A549 (cell line): ENCODE measurements around the gene CACNA1C. TPM values are rescaled to one million over a fixed set of nuclear protein-coding genes. Genes with fewer than 3 reads are reported as not detected.
A peak's percentile ranks its signal among the peaks of the same experiment; 100 is the strongest.

Source experiments
- ATAC-seq, 2 experiments: fragments of 200-7000 bp in 1 of 2; fragments of >200 bp in 1 of 2; cut with Nextera tagmentation in 1 of 2; cut with Tn5 transposase in 1 of 2; 3 replicates each; pipeline versions ENCODE4 v1.8.0 to v1.9.1; 2018 to 2020; ENCODE audit warnings: mild to moderate bottlenecking in 1 of 2, moderate library complexity in 1 of 2
- CTCF ChIA-PET: fragments of 300-600 bp; sonication (Branson Sonifier 250); formaldehyde crosslinking; extraction: SDS; loops from one replicate; lab custom pipeline; 2021; ENCODE audit warnings: antibody characterized with exemption, inconsistent platforms; lab: Yijun Ruan, JAX
- POLR2A ChIA-PET: fragments of 350-600 bp; formaldehyde crosslinking; extraction: SDS; loops from one replicate; lab custom pipeline; 2021; ENCODE audit warnings: antibody characterized with exemption, inconsistent platforms; lab: Yijun Ruan, JAX
- DNase-seq, 2 experiments: peaks; one replicate each; pipeline versions ENCODE4 v3.0.0 to v3.0.0-alpha.2; 2011 to 2016; ENCODE audit warnings: low read depth in 1 of 2, low spot score in 1 of 2
- FAIRE-seq: peaks from 2 replicates; lab custom pipeline; 2011; peaks lifted over from hg19 to GRCh38; lab: Jason Lieb, UNC
- H3K27ac ChIP-seq, 2 experiments: fragments of >200 bp; sonication (Bioruptor Twin); formaldehyde crosslinking; 3 replicates each; pipeline ENCODE4 v1.5.1; 2016 to 2017
- H3K4me1 ChIP-seq: fragments of >200 bp; sonication (Bioruptor Twin); formaldehyde crosslinking; 3 replicates; pipeline ENCODE4 v1.6.1; 2016
- H3K4me2 ChIP-seq: fragments of >200 bp; sonication (Bioruptor Twin); formaldehyde crosslinking; 3 replicates; pipeline ENCODE4 v1.6.1; 2016
- H3K4me3 ChIP-seq: fragments of >200 bp; sonication (Bioruptor Twin); formaldehyde crosslinking; 3 replicates; pipeline ENCODE4 v1.5.1; 2016
- H3K9me3 ChIP-seq: fragments of >200 bp; sonication (Bioruptor Twin); formaldehyde crosslinking; 3 replicates; pipeline ENCODE4 v1.6.1; 2016
- BCL3 ChIP-seq: fragments of >200 bp; sonication (Bioruptor Twin); formaldehyde crosslinking; IDR thresholded peaks from 3 replicates; pipeline ENCODE4 v1.6.1; 2016
- CEBPB ChIP-seq, 2 experiments: fragments of >200 bp in 1 of 2; sonication (Bioruptor Twin) in 1 of 2; formaldehyde crosslinking in 1 of 2; IDR thresholded peaks; 2 replicates each; pipeline ENCODE4 v1.6.1; 2012 to 2016
- CHD2 ChIP-seq: fragments of 150-350 bp; IDR thresholded peaks from 2 replicates; pipeline ENCODE4 v1.6.1; 2014; ENCODE audit warnings: low read length; ENCODE audit not compliant: partially characterized antibody
- CTCF ChIP-seq: fragments of >200 bp; sonication (Bioruptor Twin); formaldehyde crosslinking; IDR thresholded peaks from 3 replicates; pipeline ENCODE4 v1.5.1; 2016
- FOSB ChIP-seq: fragments of 250-450 bp; sonication (Bioruptor Pico); IDR thresholded peaks from 2 replicates; pipeline ENCODE4 v1.5.0; 2020; ENCODE audit warnings: mild to moderate bottlenecking, moderate library complexity
- HOXB13 ChIP-seq: fragments of 250-450 bp; sonication (Bioruptor Pico); IDR thresholded peaks from 2 replicates; pipeline ENCODE4 v1.5.0; 2020; ENCODE audit warnings: low read depth, mild to moderate bottlenecking, moderate library complexity
- JUNB ChIP-seq: fragments of >200 bp; sonication (Bioruptor Twin); formaldehyde crosslinking; IDR thresholded peaks from 2 replicates; pipeline ENCODE4 v1.6.1; 2016
- KDM1A ChIP-seq: fragments of 200-600 bp; sonication (generic); IDR thresholded peaks from 2 replicates; pipeline ENCODE4 v1.6.1; 2016; ENCODE audit warnings: low read depth, mild to moderate bottlenecking
- MAFK ChIP-seq: fragments of 450-650 bp; IDR thresholded peaks from 2 replicates; pipeline ENCODE4 v1.6.1; 2014; ENCODE audit not compliant: partially characterized antibody
- MAZ ChIP-seq: fragments of 150-350 bp; IDR thresholded peaks from 2 replicates; pipeline ENCODE4 v1.6.1; 2014; ENCODE audit warnings: antibody characterized with exemption, low read depth, low read length, borderline replicate concordance
- MYC ChIP-seq: IDR thresholded peaks from 2 replicates; pipeline ENCODE4 v1.6.1; 2012; ENCODE audit warnings: mild to moderate bottlenecking, inconsistent platforms, low read length, improper control_type of control experiment, borderline replicate concordance
- NFE2L2 ChIP-seq: fragments of 150-350 bp; conservative IDR thresholded peaks from 2 replicates; pipeline ENCODE4 v1.6.1; 2014; ENCODE audit warnings: low read length
- NR3C1 ChIP-seq: fragments of >200 bp; sonication (Bioruptor Twin); formaldehyde crosslinking; IDR thresholded peaks from 3 replicates; pipeline ENCODE4 v1.6.1; 2017
- RCOR1 ChIP-seq: fragments of 150-350 bp; IDR thresholded peaks from 2 replicates; pipeline ENCODE4 v1.6.1; 2014; ENCODE audit warnings: antibody characterized with exemption, low read length, low read depth
- RNF2 ChIP-seq: fragments of 200-600 bp; sonication (generic); IDR thresholded peaks from 2 replicates; pipeline ENCODE4 v1.6.1; 2016; ENCODE audit warnings: low read depth, mild to moderate bottlenecking, antibody characterized with exemption, moderate library complexity, borderline replicate concordance
- TFCP2L1 ChIP-seq: fragments of 250-450 bp; sonication (Bioruptor Pico); IDR thresholded peaks from 2 replicates; pipeline ENCODE4 v1.5.0; 2021; ENCODE audit warnings: mild to moderate bottlenecking
- ZNF302 ChIP-seq: fragments of 250-450 bp; sonication (Bioruptor Pico); IDR thresholded peaks from 2 replicates; pipeline ENCODE4 v1.9.0; 2021; ENCODE audit warnings: inconsistent platforms, mild to moderate bottlenecking, moderate library complexity
- WGBS: methylation state at CpG from one replicate; pipeline ENCODE4 v1.1.6; 2017; ENCODE audit errors: missing lambda C conversion rate; 5-methylcytosine and 5-hydroxymethylcytosine counted together
- polyA plus RNA-seq, 4 experiments: library from polyadenylated mRNA; depleted of rRNA in 3 of 4; stranded (reverse); fragments of >200 nt; fragmentation: RNase III in 1 of 4; extraction: RNeasy Plus Mini Kit Qiagen cat#74134 plus additional on column Dnase treatment in 1 of 4; gene quantifications; 2 replicates in 3 of 4; 3 replicates in 1 of 4; pipeline ENCODE4 v1.2.3, GENCODE V29; 2011 to 2017
- TF ChIP-seq, protein P1 (sequence below): IDR thresholded peaks from 2 replicates; pipeline ENCODE4 v1.6.1; 2012
- TF ChIP-seq, protein P2 (sequence below): fragments of 250-450 bp; sonication (Bioruptor Pico); IDR thresholded peaks from 2 replicates; pipeline ENCODE4 v1.5.0; 2020; ENCODE audit warnings: low read depth, mild to moderate bottlenecking, moderate library complexity

CACNA1C gene
- polyA plus RNA-seq, 2 of the 4 experiments (the other 2 are of a cell fraction) = not detected

GRCh38 chr12:2043054-2043453 lies 9.7 kb upstream of the CACNA1C start (continued):
- TF ChIP-seq BCL3 (no peak), NFE2L2 (no peak), CTCF (no peak), JUNB (no peak)
- TF ChIP-seq, protein P1, sequence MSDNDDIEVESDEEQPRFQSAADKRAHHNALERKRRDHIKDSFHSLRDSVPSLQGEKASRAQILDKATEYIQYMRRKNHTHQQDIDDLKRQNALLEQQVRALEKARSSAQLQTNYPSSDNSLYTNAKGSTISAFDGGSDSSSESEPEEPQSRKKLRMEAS = no peak

GRCh38 chr12:2044165-2044564 lies 8.6 kb upstream of the CACNA1C start:
- Histone ChIP-seq H3K4me3 (no peak overlapping the region), H3K4me1 (no peaks in the 10 kb centered on the region), H3K27ac (no peak overlapping the region), H3K4me2 (no peak overlapping the region), H3K9me3 (no peaks in the 10 kb centered on the region)
- TF ChIP-seq MAZ = no peak
- TF ChIP-seq NR3C1 = no peak
- TF ChIP-seq, protein P2, sequence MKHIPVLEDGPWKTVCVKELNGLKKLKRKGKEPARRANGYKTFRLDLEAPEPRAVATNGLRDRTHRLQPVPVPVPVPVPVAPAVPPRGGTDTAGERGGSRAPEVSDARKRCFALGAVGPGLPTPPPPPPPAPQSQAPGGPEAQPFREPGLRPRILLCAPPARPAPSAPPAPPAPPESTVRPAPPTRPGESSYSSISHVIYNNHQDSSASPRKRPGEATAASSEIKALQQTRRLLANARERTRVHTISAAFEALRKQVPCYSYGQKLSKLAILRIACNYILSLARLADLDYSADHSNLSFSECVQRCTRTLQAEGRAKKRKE (CRISPR knock-in tag) = no peak
- no peak for TF ChIP-seq CEBPB (IDR thresholded peaks at IDR 0.05)
- no peak for TF ChIP-seq HOXB13
- no peak for TF ChIP-seq KDM1A
- TF ChIP-seq TFCP2L1 (CRISPR knock-in tag) = no peak
- TF ChIP-seq FOSB (CRISPR knock-in tag) = no peak
- TF ChIP-seq BCL3 = no peak
- no peak for TF ChIP-seq MYC
- no peak for TF ChIP-seq RCOR1
- no peak for TF ChIP-seq JUNB
- TF ChIP-seq CHD2 = no peak
- TF ChIP-seq NFE2L2 = no peak
- TF ChIP-seq RNF2 = no peak
- TF ChIP-seq ZNF302 (CRISPR knock-in tag) = no peak
- 20% methylated on average over 6 of the region's 6 CpGs for WGBS
- FAIRE-seq (no peak), DNase-seq (no peak), ATAC-seq (no peak)
- POLR2A ChIA-PET = no interaction called here
- CTCF ChIA-PET = interaction anchor here (1.1 to 1.6 kb wide), 2 partner anchors 10 to 104 kb away, joined by 3 to 5 read pairs; no protein-coding TSS in a partner anchor

DNA sequence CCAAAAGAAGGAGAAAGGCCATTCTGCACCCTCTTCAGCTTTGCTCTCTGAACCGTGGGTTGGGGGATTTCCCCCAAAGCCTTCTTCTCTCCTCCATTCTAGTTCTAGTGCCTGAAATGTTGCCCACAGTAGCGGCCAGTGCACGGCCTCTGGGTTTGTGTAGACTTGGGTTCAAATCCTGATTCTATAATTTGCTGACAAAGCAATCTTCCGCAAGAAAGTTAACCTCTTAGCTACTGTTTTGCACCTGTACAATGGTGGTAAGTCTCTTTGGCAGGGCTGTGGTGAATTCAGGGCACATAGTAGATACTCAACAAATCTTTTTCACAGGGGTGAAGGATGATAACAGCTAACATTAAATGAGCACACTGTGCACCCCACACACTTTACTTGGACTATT lies 5.8 kb upstream of the CACNA1C start:
- no peak for ATAC-seq

More for the DNA sequence above, 5.8 kb upstream of the CACNA1C start:
- POLR2A ChIA-PET = no interaction called here
- H3K4me3 ChIP-seq = no peak overlapping the region
- no peaks in the 10 kb centered on the region for H3K9me3 ChIP-seq
- WGBS = 21% methylated on average over 4 of the region's 4 CpGs
- CTCF ChIA-PET = interaction anchor here (1.0 to 3.4 kb wide), 4 partner anchors 10 to 536 kb away, joined by 3 to 13 read pairs (median 6); no protein-coding TSS in a partner anchor
- no peaks in the 10 kb centered on the region for H3K4me1 ChIP-seq
- H3K4me2 ChIP-seq = no peak overlapping the region
- no peak for DNase-seq
- TF ChIP-seq MAFK (peak; percentile 97), ZNF302 (CRISPR knock-in tag) (no peak)
- TF ChIP-seq, all 56 proteins: peak for 1
- no peak for FAIRE-seq
- no peak overlapping the region for H3K27ac ChIP-seq
